ENCODE data around the gene SPATS2. TPM values are rescaled to one million over a fixed set of nuclear protein-coding genes. Genes with fewer than 3 reads are reported as not detected.
"Not testable (repeated sequence)": the region's sequence is repeated elsewhere in the genome, so short reads cannot be mapped to it uniquely, and the experiment has no call there.

Gene SPATS2
- total RNA-seq, 4 donors from 2014 or later: 14.0 to 26.5 (median 19.6) TPM

DNA sequence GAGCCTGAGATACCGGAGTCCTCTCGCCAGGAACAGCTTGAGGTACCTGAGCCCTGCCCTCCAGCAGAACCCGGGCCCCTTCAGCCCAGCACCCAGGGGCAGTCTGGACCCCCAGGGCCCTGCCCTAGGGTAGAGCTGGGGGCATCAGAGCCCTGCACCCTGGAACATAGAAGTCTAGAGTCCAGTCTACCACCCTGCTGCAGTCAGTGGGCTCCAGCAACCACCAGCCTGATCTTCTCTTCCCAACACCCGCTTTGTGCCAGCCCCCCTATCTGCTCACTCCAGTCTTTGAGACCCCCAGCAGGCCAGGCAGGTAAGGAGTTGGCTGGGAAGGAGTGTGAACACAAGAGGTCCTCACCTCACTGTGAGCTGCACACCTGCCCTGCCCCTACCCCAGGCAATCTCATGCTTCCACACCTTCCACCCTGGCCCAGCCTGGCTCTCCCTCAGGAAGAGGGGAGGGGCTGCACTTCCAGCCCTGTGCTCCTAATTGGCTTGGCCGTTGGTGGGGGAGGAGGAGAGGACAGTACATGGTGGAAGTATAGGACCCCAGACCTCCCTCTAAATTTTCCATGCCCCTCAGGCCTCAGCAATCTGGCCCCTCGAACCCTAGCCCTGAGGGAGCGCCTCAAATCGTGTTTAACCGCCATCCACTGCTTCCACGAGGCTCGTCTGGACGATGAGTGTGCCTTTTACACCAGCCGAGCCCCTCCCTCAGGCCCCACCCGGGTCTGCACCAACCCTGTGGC, 36.5 kb upstream of the SPATS2 start:
- DNase-seq (ENCODE audit: low spot score in 2 of 2): peak in 1 of 2 donors; percentile 78
- intact Hi-C loops (cut with DNase I; ENCODE audit: low total_unique reads): no loop called here
- TF ChIP-seq POLR2A (IDR thresholded peaks at IDR 0.05): no peak
- TF ChIP-seq, protein P1, sequence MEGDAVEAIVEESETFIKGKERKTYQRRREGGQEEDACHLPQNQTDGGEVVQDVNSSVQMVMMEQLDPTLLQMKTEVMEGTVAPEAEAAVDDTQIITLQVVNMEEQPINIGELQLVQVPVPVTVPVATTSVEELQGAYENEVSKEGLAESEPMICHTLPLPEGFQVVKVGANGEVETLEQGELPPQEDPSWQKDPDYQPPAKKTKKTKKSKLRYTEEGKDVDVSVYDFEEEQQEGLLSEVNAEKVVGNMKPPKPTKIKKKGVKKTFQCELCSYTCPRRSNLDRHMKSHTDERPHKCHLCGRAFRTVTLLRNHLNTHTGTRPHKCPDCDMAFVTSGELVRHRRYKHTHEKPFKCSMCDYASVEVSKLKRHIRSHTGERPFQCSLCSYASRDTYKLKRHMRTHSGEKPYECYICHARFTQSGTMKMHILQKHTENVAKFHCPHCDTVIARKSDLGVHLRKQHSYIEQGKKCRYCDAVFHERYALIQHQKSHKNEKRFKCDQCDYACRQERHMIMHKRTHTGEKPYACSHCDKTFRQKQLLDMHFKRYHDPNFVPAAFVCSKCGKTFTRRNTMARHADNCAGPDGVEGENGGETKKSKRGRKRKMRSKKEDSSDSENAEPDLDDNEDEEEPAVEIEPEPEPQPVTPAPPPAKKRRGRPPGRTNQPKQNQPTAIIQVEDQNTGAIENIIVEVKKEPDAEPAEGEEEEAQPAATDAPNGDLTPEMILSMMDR (IDR thresholded peaks at IDR 0.05): no peak
- no peak overlapping the region for H3K4me3 ChIP-seq (ENCODE audit: low read depth, poor library complexity, severe bottlenecking)
- WGBS, 2 donors: 59 to 63% methylated on average over 14 of the region's 14 CpGs

DNA sequence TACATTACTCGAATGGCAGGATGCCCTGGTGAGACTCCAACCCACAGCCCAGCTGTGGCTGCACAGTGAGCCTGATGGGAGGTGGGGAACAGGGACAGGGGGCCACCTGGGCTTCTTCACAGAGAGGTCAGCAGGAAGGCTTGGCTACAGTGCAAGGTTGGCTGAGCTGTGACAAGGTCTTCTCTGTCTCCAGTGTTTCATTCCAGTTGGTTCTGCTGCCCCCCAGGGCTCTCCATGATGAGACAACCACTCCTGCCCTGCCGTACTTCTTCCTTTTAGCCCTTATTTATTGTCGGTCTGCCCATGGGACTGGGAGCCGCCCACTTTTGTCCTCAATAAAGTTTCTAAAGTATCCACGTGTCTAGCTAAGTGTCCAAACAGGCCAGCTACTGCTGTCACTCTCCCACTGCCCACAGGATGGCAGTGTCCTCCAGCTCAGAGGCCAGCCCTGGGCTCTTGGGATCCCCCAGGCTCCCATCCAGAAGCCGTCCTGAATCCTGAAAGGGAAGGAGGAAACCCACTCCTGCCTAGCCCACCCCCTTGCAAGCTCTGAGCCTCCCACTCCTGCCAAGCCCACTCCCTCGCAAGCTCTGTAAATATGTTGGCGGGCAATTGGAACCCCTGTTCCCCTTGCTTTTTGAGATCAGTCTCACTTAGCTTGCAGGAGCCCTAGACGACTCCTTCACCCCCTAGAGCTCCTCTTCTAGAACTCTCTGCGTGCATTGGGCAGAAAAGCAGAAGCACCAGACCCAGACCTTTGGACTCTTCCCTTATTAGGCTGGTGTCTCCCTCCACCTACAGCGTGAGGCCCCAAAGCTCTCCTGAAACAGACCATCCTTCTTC, 35.7 kb upstream of the SPATS2 start:
- no peak overlapping the region for H3K4me3 ChIP-seq (ENCODE audit: low read depth, poor library complexity, severe bottlenecking)
- TF ChIP-seq, protein P1 (IDR thresholded peaks at IDR 0.05): no peak
- TF ChIP-seq POLR2A (IDR thresholded peaks at IDR 0.05): no peak
- 36% methylated on average over 11 of the region's 11 CpGs for WGBS, 2 donors
- intact Hi-C loops (cut with DNase I; ENCODE audit: low total_unique reads): no loop called here
- DNase-seq (ENCODE audit: low spot score in 2 of 2): peak; percentile 63 to 94

DNA sequence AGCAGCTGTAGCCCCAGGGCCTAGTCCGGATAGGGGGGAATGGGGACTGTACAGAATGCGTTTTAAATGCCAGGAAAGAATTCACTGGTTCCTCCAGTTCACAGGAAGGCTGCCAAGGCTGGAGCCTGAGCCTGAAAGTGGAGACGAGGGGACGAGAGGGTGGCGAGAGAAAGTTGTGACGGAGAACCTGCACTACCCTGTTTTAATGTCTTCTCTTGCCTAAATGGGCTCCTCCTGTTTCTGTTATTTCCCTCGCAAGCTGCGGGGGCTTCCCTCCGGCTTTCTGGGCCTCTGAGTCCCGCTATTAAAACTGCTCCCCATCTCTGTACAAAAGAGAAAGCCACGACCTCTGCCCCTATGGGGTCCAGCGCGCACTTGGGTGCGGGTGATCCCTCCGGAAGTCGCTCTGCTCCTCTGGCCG, 34.8 kb upstream of the SPATS2 start:
- TF ChIP-seq, protein P1 (IDR thresholded peaks at IDR 0.05): no peak
- no peak for TF ChIP-seq POLR2A (IDR thresholded peaks at IDR 0.05)
- no peak overlapping the region for H3K4me3 ChIP-seq (ENCODE audit: low read depth, poor library complexity, severe bottlenecking)
- peak in 1 of 2 donors; percentile 76 for DNase-seq (ENCODE audit: low spot score in 2 of 2)
- 48 to 55% methylated on average over 17 of the region's 17 CpGs for WGBS, 2 donors
- intact Hi-C loops (cut with DNase I; ENCODE audit: low total_unique reads): no loop called here

DNA sequence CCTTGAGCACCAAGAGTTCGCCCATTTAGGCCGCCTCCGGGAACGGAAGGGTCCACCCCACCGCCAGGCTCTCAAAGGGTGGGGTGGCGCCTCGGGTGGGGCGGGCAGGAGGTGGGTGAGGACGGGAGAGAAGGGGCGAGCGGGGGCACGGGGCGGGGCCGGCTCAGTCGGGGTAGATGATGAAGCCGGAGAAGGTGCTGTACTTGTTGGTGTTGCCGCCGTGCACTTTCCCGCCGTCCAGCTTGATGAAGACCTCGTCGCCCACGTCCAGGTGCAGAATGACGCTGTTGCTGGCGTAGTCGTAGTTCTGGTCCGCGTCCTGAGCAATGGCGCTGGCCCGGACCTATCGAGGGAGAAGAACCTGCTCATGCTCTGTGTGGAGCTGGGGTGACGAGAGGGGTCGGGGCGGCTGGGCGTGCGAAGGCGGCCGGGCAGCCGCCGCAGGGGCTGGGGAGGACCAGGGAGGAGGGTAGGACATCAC, 34.3 kb upstream of the SPATS2 start:
- WGBS, 2 donors: 17 to 24% methylated on average over 29 to 40 of the region's 40 CpGs
- DNase-seq (ENCODE audit: low spot score in 2 of 2): peak in 1 of 2 donors; percentile 84
- no peak for TF ChIP-seq POLR2A (IDR thresholded peaks at IDR 0.05)
- TF ChIP-seq, protein P1 (IDR thresholded peaks at IDR 0.05): no peak
- no peak overlapping the region for H3K4me3 ChIP-seq (ENCODE audit: low read depth, poor library complexity, severe bottlenecking)
- intact Hi-C loops (cut with DNase I; ENCODE audit: low total_unique reads): no loop called here

DNA sequence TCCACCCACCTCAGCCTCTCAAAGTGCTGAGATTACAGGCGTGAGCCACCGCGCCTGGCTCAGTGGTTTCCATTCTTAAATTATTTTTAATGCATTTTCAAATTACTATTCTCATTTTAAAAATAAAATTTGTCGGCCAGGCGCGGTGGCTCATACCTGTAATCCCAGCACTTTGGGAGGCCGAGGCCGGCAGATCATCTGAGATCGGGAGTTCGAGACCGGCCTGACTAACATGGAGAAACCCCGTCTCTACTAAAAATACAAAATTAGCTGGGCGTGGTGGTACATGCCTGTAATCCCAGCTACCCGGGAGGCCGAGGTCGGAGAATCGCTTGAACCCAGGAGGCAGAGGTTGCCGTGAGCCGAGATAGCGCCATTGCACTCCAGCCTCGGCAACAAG, 33.5 kb upstream of the SPATS2 start:
- intact Hi-C loops (cut with DNase I; ENCODE audit: low total_unique reads); H3K4me3 ChIP-seq (ENCODE audit: low read depth, poor library complexity, severe bottlenecking): not testable (repeated sequence)
- 70 to 71% methylated on average over 21 of the region's 21 CpGs for WGBS, 2 donors
- peak in 1 of 2 donors; percentile 50 for DNase-seq (ENCODE audit: low spot score in 2 of 2)

DNA sequence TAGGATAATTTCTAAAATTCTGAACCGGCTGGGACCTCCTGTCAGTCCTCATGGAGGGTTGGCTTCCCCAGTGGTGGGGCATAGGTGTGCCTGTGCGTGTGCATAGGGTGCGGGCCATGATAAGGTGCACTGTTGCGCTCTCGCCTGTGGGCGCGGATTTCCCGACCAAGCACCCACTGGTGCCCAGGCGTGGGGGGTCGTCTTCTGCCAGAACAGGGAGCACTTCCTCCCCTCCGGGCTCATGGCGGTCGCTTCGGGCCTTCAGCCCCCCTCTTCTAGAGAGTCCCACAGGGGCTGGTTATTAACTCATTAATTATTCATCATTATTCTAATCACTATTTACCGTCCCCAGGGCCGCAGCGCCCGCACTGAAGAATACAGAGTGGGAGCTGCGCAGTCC, 33.0 kb upstream of the SPATS2 start:
- TF ChIP-seq, protein P1 (IDR thresholded peaks at IDR 0.05): no peak
- no peak for TF ChIP-seq POLR2A (IDR thresholded peaks at IDR 0.05)
- 67 to 74% methylated on average over 17 to 19 of the region's 19 CpGs for WGBS, 2 donors
- H3K4me3 ChIP-seq (ENCODE audit: low read depth, poor library complexity, severe bottlenecking): no peak overlapping the region
- no peak for DNase-seq (ENCODE audit: low spot score in 2 of 2)
- intact Hi-C loops (cut with DNase I; ENCODE audit: low total_unique reads): no loop called here

Data from lower leg skin (tissue), 4 donors.